ENCODE data around the gene PEAK3. TPM values are rescaled to one million over a fixed set of nuclear protein-coding genes. Genes with fewer than 3 reads are reported as not detected.
A peak's percentile ranks its signal among the peaks of the same experiment; 100 is the strongest.

The PEAK3 gene
- polyA plus RNA-seq, 1 of the 3 experiments (the other 2 are of a cell fraction) = not detected

- no peaks in the 10 kb centered on the region for H3K9me2 ChIP-seq
- TF ChIP-seq TAF1 (IDR thresholded peaks at IDR 0.05; ENCODE audit: borderline replicate concordance, low read depth, low read length) (no peak), RXRA (IDR thresholded peaks at IDR 0.05; ENCODE audit: borderline replicate concordance, low read depth) (no peak), NRF1 (IDR thresholded peaks at IDR 0.05; ENCODE audit: low read depth, low read length) (0 out of 2 replicates have a peak, but pooled peaks have one; percentile 18), RCOR1 (IDR thresholded peaks at IDR 0.05; ENCODE audit: low read length) (no peak), FOSL2 (IDR thresholded peaks at IDR 0.05; ENCODE audit: borderline replicate concordance, low read depth) (no peak), MAX (IDR thresholded peaks at IDR 0.05; ENCODE audit: low read depth) (peak; percentile 28; the same call in 1 of the 2 replicates), MEF2A (IDR thresholded peaks at IDR 0.05; ENCODE audit: borderline replicate concordance, low read depth) (no peak), TEAD4 (IDR thresholded peaks at IDR 0.05; ENCODE audit: borderline replicate concordance, insufficient read depth) (no peak), USF1 (IDR thresholded peaks at IDR 0.05; ENCODE audit: borderline replicate concordance, low read depth) (no peak), MXI1 (IDR thresholded peaks at IDR 0.05; ENCODE audit: low read depth, low read length) (no peak)
- no peaks in the 10 kb centered on the region; the same call in 1 of the 2 replicates for H3K27me3 ChIP-seq (ENCODE audit: insufficient read depth)
- peaks cover 6% of the 10 kb centered on the region for H3F3A ChIP-seq (replicated peaks; ENCODE audit: insufficient read depth)
- no peaks in the 10 kb centered on the region for H3K79me2 ChIP-seq (ENCODE audit: insufficient read depth)
- H4K20me1 ChIP-seq (ENCODE audit: insufficient read depth) = no peaks in the 10 kb centered on the region
- no peak within 1 kb of the TSS for H3K9ac ChIP-seq
- ChIA-PET POLR2A (no interaction called here), CTCF (interaction anchor here (1.0 to 13.0 kb wide), 7 partner anchors 8 to 72 kb away, joined by 3 to 284 read pairs (median 6); partner anchors contain the start of gene PLEKHJ1)
- H3K4me3 ChIP-seq (ENCODE audit: low read depth in 2 of 2, low read length in 1 of 2) = peak within 1 kb of the TSS in 1 of 2 experiments; percentile 41; a peak in 2 of 4 replicates
- peak; percentile 75 for DNase-seq
- 28% methylated on average over 10 of the region's 63 CpGs for WGBS (ENCODE audit: low lambda C conversion rate)
- H3K36me3 ChIP-seq (replicated peaks in 1 of 2; ENCODE audit: control insufficient read depth in 1 of 2, insufficient read depth in 2 of 2, low read length in 1 of 2) = no peaks in the 10 kb centered on the region
- peaks cover 0 to 16% of the 10 kb centered on the region in 2 experiments; a peak in 1 of 4 replicates for H3K4me1 ChIP-seq (ENCODE audit: control insufficient read depth in 1 of 2, insufficient read depth in 2 of 2, low read depth in 1 of 2, low read length in 1 of 2)
- no peaks in the 10 kb centered on the region for H3K9me3 ChIP-seq
- peak within 1 kb of the TSS; percentile 62; the same call in 1 of the 2 replicates for H3K4me2 ChIP-seq
- no peak within 1 kb of the TSS for H2AFZ ChIP-seq (ENCODE audit: low read depth)
- H3K27ac ChIP-seq (ENCODE audit: low read depth in 2 of 2, low read length in 1 of 2) = no peak within 1 kb of the TSS
Observed at GRCh38 chr19:2308114-2308556, 26.2 kb upstream of the PEAK3 start, which contains the start of gene LINGO3. LINGO3 (minus strand) TSS chr19:2308154; CDS start chr19:2291776, 16,378 bp downstream.

GRCh38 chr19:2307518-2308012 lies 25.6 kb upstream of the PEAK3 start:
- Histone ChIP-seq H3K4me3 (ENCODE audit: low read depth in 2 of 2, low read length in 1 of 2) (peak overlapping the region in 1 of 2 experiments; percentile 29; a peak in 2 of 4 replicates), H3K9me2 (no peaks in the 10 kb centered on the region), H4K20me1 (ENCODE audit: insufficient read depth) (no peaks in the 10 kb centered on the region), H3K4me2 (peak overlapping the region; percentile 62; the same call in 1 of the 2 replicates), H2AFZ (ENCODE audit: low read depth) (no peak overlapping the region), H3K9ac (no peak overlapping the region), H3K4me1 (ENCODE audit: control insufficient read depth in 1 of 2, insufficient read depth in 2 of 2, low read depth in 1 of 2, low read length in 1 of 2) (peaks cover 0 to 16% of the 10 kb centered on the region in 2 experiments; a peak in 1 of 4 replicates), H3K79me2 (ENCODE audit: insufficient read depth) (no peaks in the 10 kb centered on the region), H3K36me3 (replicated peaks in 1 of 2; ENCODE audit: control insufficient read depth in 1 of 2, insufficient read depth in 2 of 2, low read length in 1 of 2) (no peaks in the 10 kb centered on the region), H3K27me3 (ENCODE audit: insufficient read depth) (no peaks in the 10 kb centered on the region; the same call in 1 of the 2 replicates), H3K27ac (ENCODE audit: low read depth in 2 of 2, low read length in 1 of 2) (no peak overlapping the region), H3F3A (replicated peaks; ENCODE audit: insufficient read depth) (peaks cover 6% of the 10 kb centered on the region), H3K9me3 (no peaks in the 10 kb centered on the region)
- 20% methylated on average over 4 of the region's 33 CpGs for WGBS (ENCODE audit: low lambda C conversion rate)
- POLR2A ChIA-PET = no interaction called here
- CTCF ChIA-PET = interaction anchor here (1.0 to 13.0 kb wide), 8 partner anchors 8 to 72 kb away, joined by 3 to 284 read pairs (median 5); partner anchors contain the start of gene PLEKHJ1
- DNase-seq = no peak
- TF ChIP-seq, protein P1, sequence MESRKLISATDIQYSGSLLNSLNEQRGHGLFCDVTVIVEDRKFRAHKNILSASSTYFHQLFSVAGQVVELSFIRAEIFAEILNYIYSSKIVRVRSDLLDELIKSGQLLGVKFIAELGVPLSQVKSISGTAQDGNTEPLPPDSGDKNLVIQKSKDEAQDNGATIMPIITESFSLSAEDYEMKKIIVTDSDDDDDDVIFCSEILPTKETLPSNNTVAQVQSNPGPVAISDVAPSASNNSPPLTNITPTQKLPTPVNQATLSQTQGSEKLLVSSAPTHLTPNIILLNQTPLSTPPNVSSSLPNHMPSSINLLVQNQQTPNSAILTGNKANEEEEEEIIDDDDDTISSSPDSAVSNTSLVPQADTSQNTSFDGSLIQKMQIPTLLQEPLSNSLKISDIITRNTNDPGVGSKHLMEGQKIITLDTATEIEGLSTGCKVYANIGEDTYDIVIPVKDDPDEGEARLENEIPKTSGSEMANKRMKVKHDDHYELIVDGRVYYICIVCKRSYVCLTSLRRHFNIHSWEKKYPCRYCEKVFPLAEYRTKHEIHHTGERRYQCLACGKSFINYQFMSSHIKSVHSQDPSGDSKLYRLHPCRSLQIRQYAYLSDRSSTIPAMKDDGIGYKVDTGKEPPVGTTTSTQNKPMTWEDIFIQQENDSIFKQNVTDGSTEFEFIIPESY (IDR thresholded peaks at IDR 0.05; ENCODE audit: borderline replicate concordance, low read depth) = no peak
- TF ChIP-seq FOXM1 (IDR thresholded peaks at IDR 0.05; ENCODE audit: low read depth) = no peak
- no peak for TF ChIP-seq EZH2phosphoT487 (IDR thresholded peaks at IDR 0.05; ENCODE audit: borderline replicate concordance, low read depth)
- no peak for TF ChIP-seq TAF1 (IDR thresholded peaks at IDR 0.05; ENCODE audit: borderline replicate concordance, low read depth, low read length)
- TF ChIP-seq GATA2 (CRISPR knock-in tag; IDR thresholded peaks at IDR 0.05) = no peak
- TF ChIP-seq YY1 (IDR thresholded peaks at IDR 0.05; ENCODE audit: low read depth) = no peak
- TF ChIP-seq MXI1 (IDR thresholded peaks at IDR 0.05; ENCODE audit: low read depth, low read length) = no peak
- no peak for TF ChIP-seq POLR2AphosphoS5 (IDR thresholded peaks at IDR 0.05; ENCODE audit: low read depth, low read length)
- no peak for TF ChIP-seq ELF1 (IDR thresholded peaks at IDR 0.05)
- no peak for TF ChIP-seq FOSL2 (IDR thresholded peaks at IDR 0.05; ENCODE audit: borderline replicate concordance, low read depth)
- TF ChIP-seq RFX5 (IDR thresholded peaks at IDR 0.05; ENCODE audit: low read length) = no peak
- no peak for TF ChIP-seq GABPA (IDR thresholded peaks at IDR 0.05; ENCODE audit: low read depth)
- TF ChIP-seq USF1 (IDR thresholded peaks at IDR 0.05; ENCODE audit: borderline replicate concordance, low read depth) = no peak
- no peak for TF ChIP-seq PBX3 (IDR thresholded peaks at IDR 0.05)
- TF ChIP-seq JUND (IDR thresholded peaks at IDR 0.05) = no peak

All from SK-N-SH (cell line).